HEK293T (cell line): ENCODE data around the gene PYGL.
"Not testable (repeated sequence)": the region's sequence is repeated elsewhere in the genome, so short reads cannot be mapped to it uniquely, and the experiment has no call there.

Experiments used
- CTCF ChIA-PET: fragments of 350-600 bp; formaldehyde crosslinking; extraction: SDS; loops from one replicate; lab custom pipeline; 2021; ENCODE audit warnings: antibody characterized with exemption, inconsistent platforms; lab: Yijun Ruan, JAX
- POLR2A ChIA-PET: fragments of 350-600 bp; formaldehyde crosslinking; extraction: SDS; loops from one replicate; lab custom pipeline; 2020; ENCODE audit warnings: antibody characterized with exemption, inconsistent platforms; lab: Yijun Ruan, JAX
- DNase-seq: peaks from one replicate; pipeline ENCODE4 v3.0.0; 2012; ENCODE audit warnings: mixed read lengths; ENCODE audit errors: extremely low spot score
- ARNT ChIP-seq: fragments of 450-650 bp; IDR thresholded peaks from 2 replicates; pipeline ENCODE4 v1.6.1; 2017; ENCODE audit warnings: mild to moderate bottlenecking
- BHLHE40 ChIP-seq: fragments of 450-650 bp; IDR thresholded peaks from 2 replicates; pipeline ENCODE4 v1.6.1; 2016; ENCODE audit warnings: mild to moderate bottlenecking, moderate library complexity, borderline replicate concordance
- CTBP1 ChIP-seq: fragments of 450-650 bp; IDR thresholded peaks from 2 replicates; pipeline ENCODE4 v1.6.1; 2016; ENCODE audit warnings: borderline replicate concordance
- ELF4 ChIP-seq: fragments of 450-650 bp; IDR thresholded peaks from 2 replicates; pipeline ENCODE4 v1.6.1; 2017; ENCODE audit warnings: antibody characterized with exemption
- FOXA1 ChIP-seq: fragments of 450-650 bp; IDR thresholded peaks from 2 replicates; pipeline ENCODE4 v1.6.1; 2016; ENCODE audit warnings: mild to moderate bottlenecking
- FOXK2 ChIP-seq: fragments of 450-650 bp; IDR thresholded peaks from 2 replicates; pipeline ENCODE4 v1.6.1; 2016; ENCODE audit warnings: mild to moderate bottlenecking
- FOXM1 ChIP-seq: fragments of 450-650 bp; IDR thresholded peaks from 2 replicates; pipeline ENCODE4 v1.6.1; 2017; ENCODE audit warnings: mild to moderate bottlenecking, borderline replicate concordance
- HDGF ChIP-seq: fragments of 450-650 bp; IDR thresholded peaks from 2 replicates; pipeline ENCODE4 v1.6.1; 2017; ENCODE audit warnings: antibody characterized with exemption, borderline replicate concordance
- L3MBTL2 ChIP-seq: fragments of 450-650 bp; conservative IDR thresholded peaks from 2 replicates; pipeline ENCODE4 v1.6.1; 2016; ENCODE audit warnings: mild to moderate bottlenecking
- LEF1 ChIP-seq: fragments of 450-650 bp; IDR thresholded peaks from 2 replicates; pipeline ENCODE4 v1.6.1; 2017; ENCODE audit warnings: mild to moderate bottlenecking, borderline replicate concordance
- NFRKB ChIP-seq: fragments of 450-650 bp; IDR thresholded peaks from 2 replicates; pipeline ENCODE4 v1.6.1; 2016; ENCODE audit warnings: mild to moderate bottlenecking, moderate library complexity
- SP1 ChIP-seq: fragments of 450-650 bp; IDR thresholded peaks from 2 replicates; pipeline ENCODE4 v1.6.1; 2017
- SUZ12 ChIP-seq: fragments of 450-650 bp; IDR thresholded peaks from 2 replicates; pipeline ENCODE4 v1.6.1; 2016; ENCODE audit warnings: mild to moderate bottlenecking
- TARDBP ChIP-seq: fragments of 450-650 bp; IDR thresholded peaks from 2 replicates; pipeline ENCODE4 v1.6.1; 2016
- ZNF384 ChIP-seq: fragments of 450-650 bp; IDR thresholded peaks from 2 replicates; pipeline ENCODE4 v1.6.1; 2016
- TF ChIP-seq, protein P1 (sequence below): fragments of 450-650 bp; IDR thresholded peaks from 2 replicates; pipeline ENCODE4 v1.6.1; 2016

The PYGL gene

DNA sequence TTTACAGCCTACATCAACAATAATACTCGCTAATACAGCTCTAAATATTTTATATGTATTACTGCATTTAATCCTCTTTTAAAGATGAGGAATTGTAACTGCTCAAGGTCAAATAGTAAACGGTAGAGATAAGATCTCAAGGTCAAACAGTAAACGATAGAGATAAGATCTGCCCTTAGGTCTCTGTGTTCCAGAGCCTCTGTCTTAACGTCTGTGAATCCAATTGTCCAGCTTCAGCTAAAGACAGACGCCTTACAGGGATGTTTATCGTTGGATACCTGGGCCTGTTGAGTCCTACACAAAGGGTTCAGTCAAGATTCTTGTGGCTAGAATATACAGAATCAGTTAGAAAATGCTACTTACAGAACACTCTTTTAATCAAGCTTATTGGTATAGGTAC is 20.0 kb downstream of the PYGL start:
- ChIA-PET POLR2A (interaction anchor here (1.6 kb wide), 1 partner anchor 19 kb away, joined by 4 read pairs; no protein-coding TSS in a partner anchor), CTCF (no interaction called here)
- DNase-seq, result no peak

DNA sequence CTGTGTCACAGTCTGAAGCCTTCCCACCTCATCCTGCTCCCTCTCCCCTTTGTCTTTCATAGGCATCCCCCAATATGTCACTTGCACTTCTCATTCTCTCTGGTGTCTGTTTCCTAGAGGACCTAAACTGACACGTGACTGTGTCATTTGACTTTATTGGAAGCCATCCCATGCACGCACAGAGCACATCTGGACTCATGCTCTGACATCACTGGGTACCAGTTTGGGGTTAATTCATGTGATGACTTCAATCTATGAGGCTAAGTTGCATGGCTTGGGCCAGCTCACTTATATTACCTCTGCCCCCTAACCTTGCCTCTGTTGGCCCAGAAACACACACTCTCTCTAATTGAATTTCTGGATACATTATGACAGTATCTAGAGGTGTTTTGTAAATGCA is 21.5 kb downstream of the PYGL start:
- ChIA-PET CTCF (no interaction called here), POLR2A (interaction anchor here (1.1 to 1.6 kb wide), 2 partner anchors 21 to 22 kb away, joined by 3 to 4 read pairs; partner anchors contain the start of gene PYGL)
- TF ChIP-seq L3MBTL2 (no peak), LEF1 (no peak)
- TF ChIP-seq, protein P1, sequence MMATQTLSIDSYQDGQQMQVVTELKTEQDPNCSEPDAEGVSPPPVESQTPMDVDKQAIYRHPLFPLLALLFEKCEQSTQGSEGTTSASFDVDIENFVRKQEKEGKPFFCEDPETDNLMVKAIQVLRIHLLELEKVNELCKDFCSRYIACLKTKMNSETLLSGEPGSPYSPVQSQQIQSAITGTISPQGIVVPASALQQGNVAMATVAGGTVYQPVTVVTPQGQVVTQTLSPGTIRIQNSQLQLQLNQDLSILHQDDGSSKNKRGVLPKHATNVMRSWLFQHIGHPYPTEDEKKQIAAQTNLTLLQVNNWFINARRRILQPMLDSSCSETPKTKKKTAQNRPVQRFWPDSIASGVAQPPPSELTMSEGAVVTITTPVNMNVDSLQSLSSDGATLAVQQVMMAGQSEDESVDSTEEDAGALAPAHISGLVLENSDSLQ, result no peak
- no peak for DNase-seq

More for the DNA sequence above, 20.0 kb downstream of the PYGL start:
- TF ChIP-seq FOXK2 (no peak), TARDBP (no peak), SUZ12 (no peak), L3MBTL2 (no peak), ELF4 (no peak), SP1 (no peak), FOXM1 (no peak), FOXA1 (no peak), LEF1 (no peak), HDGF (no peak), ARNT (no peak), BHLHE40 (no peak), NFRKB (no peak), CTBP1 (no peak), ZNF384 (no peak)
- TF ChIP-seq, protein P1, result no peak

DNA sequence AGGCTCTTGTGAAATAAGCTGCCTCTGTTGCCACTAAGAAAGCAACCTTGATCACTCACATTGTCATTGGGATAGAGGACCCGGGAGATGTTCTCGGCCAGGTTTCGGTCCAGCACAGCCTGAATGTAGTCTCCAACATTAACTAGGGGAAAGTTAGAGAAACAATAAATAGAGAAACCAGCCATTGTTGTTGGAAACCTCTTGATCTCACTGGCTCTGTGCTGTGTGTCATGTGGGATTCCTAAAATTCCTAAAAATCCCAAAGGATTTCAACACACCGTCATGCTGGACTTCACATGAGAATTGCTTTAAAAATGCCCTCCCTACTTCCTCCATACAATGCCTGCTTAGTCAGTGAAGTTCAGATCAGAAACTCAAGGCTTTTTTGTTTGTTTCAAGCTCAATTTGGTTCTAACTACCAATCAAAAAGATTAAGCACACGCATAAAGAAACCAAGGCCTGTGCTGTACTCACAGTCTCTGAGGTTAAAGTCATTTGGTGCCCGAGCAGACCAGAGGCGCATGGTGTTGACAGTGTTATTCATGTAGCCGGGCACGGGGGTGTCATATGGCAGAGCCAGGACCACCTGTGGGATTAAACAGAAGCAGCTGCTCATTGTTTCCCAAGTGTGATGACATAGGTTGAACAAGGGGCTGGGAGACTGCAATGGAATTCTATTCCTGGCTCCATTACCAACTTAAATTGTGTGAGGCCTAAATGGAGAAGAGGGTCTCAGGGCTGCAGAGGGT is 23.6 kb downstream of the PYGL start:
- ChIA-PET CTCF (interaction anchor here (0.5 kb wide), 1 partner anchor 1877 kb away, joined by 4 read pairs; no protein-coding TSS in a partner anchor), POLR2A (no interaction called here)
- no peak for DNase-seq
- TF ChIP-seq SP1 (no peak), L3MBTL2 (no peak)

DNA sequence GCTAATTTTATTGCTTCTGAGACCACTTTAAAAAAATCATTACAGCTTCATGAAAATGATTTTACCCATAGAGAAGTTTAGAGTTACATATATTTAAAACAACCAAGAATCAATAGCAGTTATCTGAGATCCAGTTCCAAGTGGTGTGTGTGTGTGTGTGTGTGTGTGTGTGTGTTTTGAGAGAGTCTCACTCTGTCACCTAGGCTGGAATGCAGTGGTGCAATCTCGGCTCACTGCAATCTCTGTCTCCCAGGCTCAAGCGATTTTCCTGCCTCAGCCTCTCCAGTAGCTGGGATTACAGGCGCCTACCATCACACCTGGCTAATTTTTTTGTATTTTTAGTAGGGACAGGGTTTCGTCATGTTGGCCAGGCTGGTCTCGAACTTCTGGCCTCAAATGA is 24.8 kb downstream of the PYGL start:
- CTCF ChIA-PET, POLR2A ChIA-PET, DNase-seq: not testable (repeated sequence)

DNA sequence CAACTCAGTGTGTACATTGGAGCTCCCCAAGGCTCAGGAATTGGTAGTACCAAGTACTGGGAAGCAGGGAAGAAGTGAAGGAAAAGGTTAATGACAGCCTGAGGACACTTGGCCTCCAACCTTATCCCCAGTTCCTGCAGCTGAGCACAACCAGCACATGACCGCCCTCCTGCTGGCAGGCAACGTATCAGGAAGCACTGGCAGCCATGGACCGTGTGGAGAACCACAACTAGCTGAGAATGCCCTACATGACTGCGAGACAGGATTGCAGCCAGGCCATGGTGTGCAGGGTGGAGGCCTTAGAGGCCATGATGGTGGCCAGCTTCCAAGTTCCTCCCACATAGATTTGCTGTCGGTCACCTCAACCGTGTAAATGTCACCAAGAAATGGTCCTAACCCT is 26.8 kb downstream of the PYGL start:
- no peak for DNase-seq
- POLR2A ChIA-PET, result no interaction called here

DNA sequence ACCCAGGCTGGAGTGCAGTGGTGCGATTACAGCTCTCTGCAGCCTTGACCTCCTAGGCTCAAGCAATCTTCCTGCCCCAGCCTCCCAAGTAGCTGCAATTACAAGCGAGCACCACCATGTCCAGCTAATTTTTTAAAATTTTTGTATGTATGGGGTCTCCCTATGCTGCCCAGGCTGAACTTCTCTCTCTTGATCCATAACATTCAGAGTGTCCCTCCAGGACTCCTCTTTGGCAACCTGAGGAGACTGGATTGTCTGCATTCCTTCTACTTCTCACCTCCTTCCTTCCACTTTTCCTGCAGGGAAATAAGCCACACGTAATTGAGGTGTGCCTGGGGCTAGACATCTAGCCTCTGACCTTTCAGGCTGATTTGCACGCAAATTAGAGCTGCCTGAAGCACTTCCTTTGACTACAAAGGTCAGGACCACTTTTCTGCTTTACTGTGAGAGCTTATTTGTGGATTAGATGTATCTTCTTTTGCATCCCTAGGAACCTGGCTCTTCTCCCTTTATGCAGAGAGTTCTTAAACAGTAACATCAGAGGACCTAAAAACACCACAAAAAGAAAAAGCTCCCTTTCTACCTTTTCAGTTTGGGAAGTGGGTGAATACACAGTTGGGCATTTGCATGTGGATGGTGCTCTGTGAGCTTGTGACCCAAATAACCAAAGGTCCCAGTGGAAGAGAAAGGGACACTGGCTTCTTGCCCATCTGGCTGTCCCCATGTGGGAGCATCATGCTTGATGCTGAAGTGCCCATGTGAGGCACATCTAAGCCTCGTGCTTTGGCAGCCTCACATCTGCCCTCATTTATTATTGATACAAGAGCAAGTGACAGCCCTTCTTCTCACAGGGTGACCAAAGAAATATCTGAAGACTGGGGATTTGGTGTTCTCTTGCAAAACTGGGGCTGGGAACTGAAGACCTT is 33.5 kb downstream of the PYGL start:
- TF ChIP-seq CTBP1 (no peak), LEF1 (no peak), HDGF (no peak), BHLHE40 (no peak), FOXM1 (no peak), SP1 (no peak), NFRKB (no peak), ZNF384 (no peak), SUZ12 (no peak), TARDBP (no peak), L3MBTL2 (no peak), FOXK2 (no peak), ARNT (no peak), FOXA1 (no peak), ELF4 (no peak)
- TF ChIP-seq, protein P1, result no peak
- DNase-seq, result no peak
- POLR2A ChIA-PET, result no interaction called here
- CTCF ChIA-PET, result no interaction called here

More for the DNA sequence above, 26.8 kb downstream of the PYGL start:
- CTCF ChIA-PET, result interaction anchor here (0.5 kb wide), 1 partner anchor 52 kb away, joined by 3 read pairs; no protein-coding TSS in a partner anchor
- no peak for TF ChIP-seq ARNT
- TF ChIP-seq SP1, result no peak
- TF ChIP-seq FOXK2, result no peak
- no peak for TF ChIP-seq FOXM1
- no peak for TF ChIP-seq LEF1
- no peak for TF ChIP-seq NFRKB
- no peak for TF ChIP-seq CTBP1
